ENCODE measurements around the gene S100A12.
"Not testable (repeated sequence)": the region's sequence is repeated elsewhere in the genome, so short reads cannot be mapped to it uniquely, and the experiment has no call there.

S100A12 gene

GRCh38 chr1:153375511-153375910, at the start of gene S100A12:
TSS of gene S100A12 (minus strand) at chr1:153375621. CDS start at chr1:153374592, 1,029 bp downstream.
- peak; percentile 65 for DNase-seq (ENCODE audit: low spot score)

- peak; percentile 67 for DNase-seq (ENCODE audit: low spot score)
These were observed 47.1 kb upstream of the S100A12 start for GRCh38 chr1:153422450-153423068.

- no peak for DNase-seq (ENCODE audit: low spot score)
These were observed 44.9 kb upstream of the S100A12 start for GRCh38 chr1:153420306-153420705.

GRCh38 chr1:153419436-153419793, 44.0 kb upstream of the S100A12 start:
- DNase-seq (ENCODE audit: low spot score) = not testable (repeated sequence)

- DNase-seq (ENCODE audit: low spot score) = not testable (repeated sequence)
These were observed 43.5 kb upstream of the S100A12 start for GRCh38 chr1:153418758-153419435.

GRCh38 chr1:153417136-153417888, 41.9 kb upstream of the S100A12 start:
- DNase-seq (ENCODE audit: low spot score) = no peak

GRCh38 chr1:153415850-153416570, 40.6 kb upstream of the S100A12 start, which contains the start of gene S100A7A:
TSS of gene S100A7A (plus strand) at chr1:153416520. CDS start at chr1:153418083, 1,563 bp downstream.
- DNase-seq (ENCODE audit: low spot score) = no peak

- not testable (repeated sequence) for DNase-seq (ENCODE audit: low spot score)
These were observed 38.5 kb upstream of the S100A12 start for GRCh38 chr1:153413961-153414360.

- not testable (repeated sequence) for DNase-seq (ENCODE audit: low spot score)
These were observed 31.9 kb upstream of the S100A12 start for GRCh38 chr1:153407274-153407673.

- DNase-seq (ENCODE audit: low spot score) = not testable (repeated sequence)
These were observed 30.6 kb upstream of the S100A12 start for GRCh38 chr1:153405825-153406599.

GRCh38 chr1:153404768-153405167, 29.3 kb upstream of the S100A12 start:
- no peak for DNase-seq (ENCODE audit: low spot score)

- DNase-seq (ENCODE audit: low spot score) = no peak
These were observed 28.7 kb upstream of the S100A12 start for GRCh38 chr1:153404086-153404635.

- no peak for DNase-seq (ENCODE audit: low spot score)
These were observed 28.1 kb upstream of the S100A12 start for GRCh38 chr1:153403421-153404085.

- DNase-seq (ENCODE audit: low spot score) = no peak
These were observed 26.8 kb upstream of the S100A12 start for GRCh38 chr1:153402226-153402625.

GRCh38 chr1:153401461-153401860, 26.0 kb upstream of the S100A12 start:
- no peak for DNase-seq (ENCODE audit: low spot score)

GRCh38 chr1:153400244-153400643, 24.8 kb upstream of the S100A12 start:
- DNase-seq (ENCODE audit: low spot score) = no peak

- DNase-seq (ENCODE audit: low spot score) = no peak
These were observed 24.1 kb upstream of the S100A12 start for GRCh38 chr1:153399401-153400055.

- no peak for DNase-seq (ENCODE audit: low spot score)
These were observed 22.7 kb upstream of the S100A12 start for GRCh38 chr1:153397924-153398651.

Measured in AG08395 (cell line).